ENCODE data around the gene RNF112.

DNA sequence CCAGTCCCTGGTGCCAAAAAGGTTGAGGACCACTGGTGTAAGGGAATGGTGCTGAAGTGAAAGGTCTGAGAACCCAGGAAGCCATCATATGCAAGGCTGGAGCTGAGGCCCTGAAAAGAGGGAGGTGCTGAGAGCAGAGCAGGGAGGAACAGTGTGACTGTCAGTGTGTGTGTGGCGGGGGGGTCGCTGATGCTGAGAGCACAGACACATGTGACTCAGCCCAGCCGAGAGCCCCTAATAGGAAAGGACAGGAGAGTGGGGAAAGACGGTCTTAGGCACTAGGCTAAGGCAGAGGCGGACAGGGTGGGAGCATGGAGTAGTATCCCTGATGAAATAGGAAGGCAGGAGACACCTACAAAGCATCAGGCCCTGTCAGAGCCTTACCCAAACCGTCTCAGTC, 49.7 kb upstream of the RNF112 start:
- TF ChIP-seq, protein P1, sequence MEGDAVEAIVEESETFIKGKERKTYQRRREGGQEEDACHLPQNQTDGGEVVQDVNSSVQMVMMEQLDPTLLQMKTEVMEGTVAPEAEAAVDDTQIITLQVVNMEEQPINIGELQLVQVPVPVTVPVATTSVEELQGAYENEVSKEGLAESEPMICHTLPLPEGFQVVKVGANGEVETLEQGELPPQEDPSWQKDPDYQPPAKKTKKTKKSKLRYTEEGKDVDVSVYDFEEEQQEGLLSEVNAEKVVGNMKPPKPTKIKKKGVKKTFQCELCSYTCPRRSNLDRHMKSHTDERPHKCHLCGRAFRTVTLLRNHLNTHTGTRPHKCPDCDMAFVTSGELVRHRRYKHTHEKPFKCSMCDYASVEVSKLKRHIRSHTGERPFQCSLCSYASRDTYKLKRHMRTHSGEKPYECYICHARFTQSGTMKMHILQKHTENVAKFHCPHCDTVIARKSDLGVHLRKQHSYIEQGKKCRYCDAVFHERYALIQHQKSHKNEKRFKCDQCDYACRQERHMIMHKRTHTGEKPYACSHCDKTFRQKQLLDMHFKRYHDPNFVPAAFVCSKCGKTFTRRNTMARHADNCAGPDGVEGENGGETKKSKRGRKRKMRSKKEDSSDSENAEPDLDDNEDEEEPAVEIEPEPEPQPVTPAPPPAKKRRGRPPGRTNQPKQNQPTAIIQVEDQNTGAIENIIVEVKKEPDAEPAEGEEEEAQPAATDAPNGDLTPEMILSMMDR (conservative IDR thresholded peaks at IDR 0.05 in 1 of 2, IDR thresholded peaks at IDR 0.05 in 1 of 2; ENCODE audit: extremely low read depth in 1 of 2, insufficient read depth in 1 of 2, low read depth in 1 of 2, low read length in 2 of 2), result no peak
- no peak for TF ChIP-seq EZH2 (IDR thresholded peaks at IDR 0.05; ENCODE audit: borderline replicate concordance, low read length)
